AG20443 (cell line): ENCODE data around the gene SRP19.
"Not testable (repeated sequence)": the region's sequence is repeated elsewhere in the genome, so short reads cannot be mapped to it uniquely, and the experiment has no call there.

Experiments used
- DNase-seq: peaks from one replicate; pipeline ENCODE4 v3.0.0; 2012; ENCODE audit warnings: low spot score, mixed read lengths

Gene SRP19

DNA sequence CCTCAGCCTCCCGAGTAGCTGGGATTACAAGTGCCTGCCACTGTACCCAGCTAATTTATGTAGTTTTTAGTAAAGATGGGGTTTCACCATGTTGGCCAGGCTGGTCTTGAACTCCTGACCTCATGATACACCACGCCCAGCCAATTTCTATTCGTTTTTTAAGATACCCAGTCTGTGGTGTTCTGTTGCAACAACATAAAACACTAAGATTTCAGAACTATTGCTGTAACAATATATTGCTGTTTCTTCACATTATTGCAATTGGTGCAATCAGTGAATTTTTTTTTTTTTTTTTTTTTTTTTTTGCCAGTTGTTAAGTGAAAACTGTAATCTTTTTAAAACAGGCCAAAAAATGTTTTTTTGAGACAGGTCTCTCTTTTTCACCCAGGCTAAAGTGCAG lies 9.9 kb downstream of the SRP19 start:
- no peak for DNase-seq

DNA sequence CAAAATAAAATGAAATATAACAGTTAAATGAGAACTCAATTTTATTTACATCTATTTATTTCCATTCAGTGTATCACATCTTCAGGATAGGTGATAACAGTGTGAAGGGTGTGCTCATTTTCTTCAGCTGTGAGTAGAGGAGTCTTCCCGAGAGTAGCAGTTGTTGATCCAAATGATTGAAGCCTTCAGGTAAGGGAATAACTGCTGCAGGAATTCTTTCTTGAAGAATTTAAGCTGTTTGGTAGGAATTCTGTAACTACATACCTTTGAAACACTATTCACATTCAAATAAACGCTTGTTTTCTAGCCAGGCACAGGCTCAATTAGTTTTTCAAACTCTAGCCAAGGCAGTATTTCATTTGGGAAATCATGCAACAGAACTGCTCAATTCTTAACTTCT lies 15.3 kb downstream of the SRP19 start:
- no peak for DNase-seq

DNA sequence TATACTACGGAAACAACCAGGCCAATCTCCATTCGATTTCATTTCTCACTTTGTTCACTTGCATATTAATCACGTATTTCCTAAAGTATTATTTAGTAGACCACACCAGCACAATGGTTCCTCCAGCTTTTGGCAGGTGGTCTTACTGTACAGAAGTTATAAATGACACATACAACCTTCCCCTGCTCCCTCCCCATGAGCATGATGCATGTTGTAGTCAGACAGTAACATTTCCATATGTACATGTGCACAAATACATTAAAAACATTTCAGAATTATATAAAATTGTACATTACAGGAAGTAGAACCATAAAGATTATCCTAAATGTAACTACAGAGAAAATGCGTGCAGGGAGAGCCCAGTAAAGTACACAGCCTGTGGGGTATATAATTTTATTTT lies 17.0 kb downstream of the SRP19 start:
- no peak for DNase-seq

DNA sequence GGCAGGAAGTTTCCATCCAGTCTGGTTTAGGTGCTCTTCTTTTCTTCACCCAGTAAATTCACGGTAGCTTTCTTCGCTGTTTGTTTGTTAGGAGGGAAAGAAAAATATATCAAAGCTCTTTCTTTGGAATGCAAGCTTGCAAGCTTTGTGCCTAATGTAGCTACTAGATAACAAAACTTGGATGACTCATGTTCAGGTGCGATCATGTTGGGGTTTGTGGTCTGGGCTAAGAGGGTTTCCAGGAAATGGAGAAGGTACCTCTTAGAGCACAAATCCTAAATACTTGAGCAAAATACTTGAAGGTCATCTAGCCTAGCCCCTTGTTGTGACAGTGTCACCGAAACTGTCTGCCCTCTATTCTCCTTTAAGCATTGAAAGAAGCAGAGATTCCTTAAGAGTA lies 17.7 kb downstream of the SRP19 start:
- no peak for DNase-seq

DNA sequence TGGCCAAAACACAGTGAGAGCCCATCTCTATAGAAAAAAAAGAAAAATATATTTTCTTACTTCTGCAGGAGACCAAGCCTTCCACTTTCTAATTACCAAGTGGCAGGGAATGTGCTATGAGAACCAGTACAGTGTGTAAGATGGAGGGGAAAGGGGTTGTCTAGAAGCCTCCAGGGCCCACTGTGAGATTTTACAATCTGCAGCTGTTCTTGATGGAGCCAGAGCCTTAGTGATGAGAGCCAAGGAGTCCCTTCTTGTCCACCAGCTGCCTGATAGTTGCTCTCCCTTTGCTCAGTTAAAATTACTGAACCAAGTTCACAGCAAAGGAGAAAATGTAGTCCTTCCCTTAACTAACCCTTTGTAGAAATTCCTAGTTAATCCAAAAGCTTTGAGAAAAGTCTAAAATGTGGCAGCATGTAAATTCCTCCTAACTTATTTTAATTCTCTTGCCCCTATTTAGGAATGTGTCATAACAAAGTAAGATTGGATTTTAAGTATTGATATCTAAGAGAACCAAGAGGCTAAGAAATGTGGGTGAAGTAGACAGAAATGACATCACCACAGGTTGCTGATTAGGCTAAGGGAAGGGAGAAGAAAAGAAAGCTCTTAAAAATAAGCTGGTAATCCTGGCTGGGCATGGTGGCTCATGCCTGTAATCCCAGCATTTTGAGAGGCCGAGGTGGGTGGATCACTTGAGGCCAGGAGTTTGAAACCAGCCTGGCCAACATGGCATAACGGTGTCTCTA lies 19.3 kb downstream of the SRP19 start:
- DNase-seq, result no peak

DNA sequence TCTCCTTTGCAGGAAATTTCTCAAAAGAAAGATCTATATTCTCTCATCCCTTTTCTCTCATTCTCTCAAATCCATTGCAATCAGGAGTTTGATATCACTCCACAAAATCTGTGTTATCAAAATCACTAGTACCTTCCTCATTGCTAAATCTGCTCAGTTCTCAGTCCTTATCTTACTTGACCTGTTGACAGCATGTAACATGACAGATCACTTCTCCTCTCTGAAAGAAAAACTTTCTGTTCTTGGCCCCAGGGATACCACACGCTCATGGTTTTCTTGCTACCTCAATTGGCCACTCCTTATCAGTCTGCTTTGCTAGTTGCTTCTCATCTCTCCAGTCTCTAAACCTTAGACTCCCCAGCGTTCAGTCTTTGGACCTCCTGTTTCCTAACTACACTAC lies 22.1 kb downstream of the SRP19 start:
- no peak for DNase-seq

DNA sequence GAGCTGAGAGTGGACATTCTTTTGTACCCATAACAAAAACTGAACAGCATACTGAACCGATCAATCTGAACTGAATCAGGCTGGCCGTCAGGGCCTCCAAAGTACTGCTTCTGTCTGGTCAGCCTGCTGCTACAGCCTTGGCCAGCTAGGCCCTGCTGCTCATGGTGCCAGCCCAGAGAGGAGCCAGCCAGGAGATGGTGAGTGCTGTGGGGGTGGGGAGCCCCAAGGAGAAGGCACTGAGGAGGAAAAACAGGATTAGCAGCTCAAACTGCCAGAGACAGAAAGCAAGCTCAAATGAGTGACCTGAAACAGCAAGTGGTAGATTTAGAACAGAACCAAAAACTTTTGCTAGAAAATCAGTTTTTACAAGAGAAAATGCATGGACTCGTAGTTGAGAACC lies 23.9 kb downstream of the SRP19 start:
- DNase-seq, result no peak

DNA sequence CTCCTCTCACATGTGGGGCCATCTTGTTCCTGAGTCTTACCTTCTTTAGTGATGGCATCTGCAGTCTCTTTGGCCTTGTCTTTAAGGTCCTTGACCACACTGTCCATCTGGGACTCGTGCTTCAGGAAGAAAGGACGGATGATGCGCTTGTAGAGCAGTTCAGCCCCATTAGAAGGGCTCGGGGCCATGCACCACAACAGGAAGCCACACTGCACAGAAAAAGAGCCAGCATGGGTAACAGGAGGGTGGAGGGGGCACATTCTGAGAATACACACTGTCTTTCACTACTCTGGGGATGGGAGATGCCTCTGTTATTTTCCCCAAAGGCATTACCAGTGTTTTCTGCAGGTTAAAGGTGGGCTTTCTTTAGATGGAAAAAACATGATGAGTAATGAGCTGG lies 25.9 kb downstream of the SRP19 start:
- no peak for DNase-seq

DNA sequence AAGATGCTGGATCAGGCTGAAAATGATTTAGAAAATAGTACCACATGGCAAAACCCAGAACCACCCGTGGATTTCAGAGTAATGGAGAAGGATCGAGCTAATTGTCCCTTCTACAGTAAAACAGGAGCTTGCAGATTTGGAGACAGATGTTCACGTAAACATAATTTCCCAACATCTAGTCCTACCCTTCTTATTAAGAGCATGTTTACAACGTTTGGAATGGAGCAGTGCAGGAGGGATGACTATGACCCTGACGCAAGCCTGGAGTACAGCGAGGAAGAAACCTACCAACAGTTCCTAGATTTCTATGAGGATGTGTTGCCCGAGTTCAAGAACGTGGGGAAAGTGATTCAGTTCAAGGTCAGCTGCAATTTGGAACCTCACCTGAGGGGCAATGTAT lies 31.0 kb downstream of the SRP19 start:
- not testable (repeated sequence) for DNase-seq

DNA sequence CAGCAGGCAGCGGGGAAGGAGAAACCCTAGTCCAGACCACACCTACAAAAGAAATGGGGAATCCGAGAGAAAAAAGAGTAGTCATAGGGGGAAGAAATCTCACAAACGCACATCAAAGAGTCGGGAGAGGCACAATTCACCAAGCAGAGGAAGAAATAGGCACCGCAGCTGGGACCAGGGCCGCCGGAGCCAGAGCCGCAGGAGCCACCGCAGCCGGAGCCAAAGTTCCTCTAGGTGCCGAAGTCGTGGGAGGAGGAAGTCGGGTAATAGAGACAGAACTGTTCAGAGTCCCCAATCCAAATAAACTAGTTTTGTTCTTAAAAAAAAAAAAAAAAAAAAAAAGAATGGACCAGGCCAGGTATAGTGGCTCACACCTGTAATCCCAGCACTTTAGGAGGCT lies 31.7 kb downstream of the SRP19 start:
- DNase-seq, result no peak

DNA sequence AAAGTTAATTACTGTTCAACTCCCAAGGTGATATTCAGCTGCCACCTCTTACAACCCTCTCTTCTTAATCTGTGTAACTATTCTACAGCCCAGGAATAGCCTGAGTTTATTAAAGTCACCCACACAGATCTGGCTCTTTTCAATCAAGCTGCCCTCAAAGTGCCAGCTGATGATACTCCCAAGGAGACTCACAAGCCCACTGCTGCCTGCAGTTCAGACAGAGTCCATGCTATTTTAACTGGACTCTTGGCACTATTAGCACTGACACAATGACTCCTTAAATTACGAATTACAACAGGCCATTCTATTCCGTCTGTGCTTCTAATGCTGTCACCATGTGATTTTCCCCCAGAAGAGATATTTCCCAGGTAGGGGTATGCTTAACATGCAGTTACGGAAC lies 34.6 kb downstream of the SRP19 start:
- DNase-seq, result no peak

DNA sequence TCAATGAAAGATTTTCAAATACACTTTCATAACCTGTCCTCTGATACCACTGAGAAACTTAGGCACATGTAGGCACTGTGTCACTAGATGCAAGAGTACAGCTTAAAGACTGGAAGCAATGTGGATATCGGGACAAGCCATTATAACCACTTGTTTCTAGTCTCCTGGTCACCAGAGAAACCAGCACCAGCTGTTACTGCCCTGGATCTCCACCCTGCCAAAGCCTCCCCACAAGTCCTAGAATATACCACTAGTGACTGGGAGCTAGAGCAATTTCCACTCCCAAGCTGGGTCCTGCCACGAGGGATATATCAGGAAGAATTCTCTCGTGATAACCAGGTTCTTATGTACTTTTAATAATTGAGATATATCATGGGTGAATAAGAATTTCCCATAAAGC lies 41.5 kb downstream of the SRP19 start:
- no peak for DNase-seq

DNA sequence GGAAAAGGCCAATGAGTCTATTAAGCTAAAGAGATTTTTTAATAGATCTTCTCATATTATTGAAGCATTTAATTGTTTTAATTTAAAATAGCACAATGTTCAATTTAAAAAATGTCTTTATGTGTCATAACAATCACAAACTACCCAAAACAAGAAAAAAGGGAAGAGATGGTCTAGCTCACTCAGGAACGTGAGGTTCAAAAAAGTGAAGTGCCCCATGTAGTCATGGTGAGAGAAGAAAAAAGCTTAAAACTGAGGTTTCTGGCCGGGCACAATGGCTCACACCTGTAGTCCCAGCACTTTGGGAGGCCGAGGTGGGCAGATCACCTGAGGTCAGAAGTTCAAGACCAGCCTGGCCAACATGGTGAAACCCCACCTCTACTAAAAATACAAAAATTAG lies 43.9 kb downstream of the SRP19 start:
- not testable (repeated sequence) for DNase-seq

DNA sequence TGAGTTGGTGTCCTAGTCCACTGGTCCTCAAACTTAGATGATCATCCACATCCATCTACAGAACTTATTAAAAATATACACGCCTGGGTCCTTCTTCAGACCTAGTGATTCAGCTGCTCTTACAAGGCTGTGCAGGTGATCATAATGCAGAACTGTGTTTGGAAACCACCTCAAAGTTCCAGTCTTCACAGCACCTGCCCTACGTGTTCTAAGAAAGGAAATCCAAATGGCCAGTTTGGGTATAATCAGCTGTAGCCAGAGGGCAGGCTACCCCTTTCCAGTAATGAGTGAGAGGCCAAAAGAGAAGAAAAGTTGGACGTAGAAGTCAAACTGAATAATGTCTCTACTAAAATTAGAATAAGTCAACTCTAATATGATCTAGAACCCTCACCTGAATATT lies 45.5 kb downstream of the SRP19 start:
- DNase-seq, result no peak

DNA sequence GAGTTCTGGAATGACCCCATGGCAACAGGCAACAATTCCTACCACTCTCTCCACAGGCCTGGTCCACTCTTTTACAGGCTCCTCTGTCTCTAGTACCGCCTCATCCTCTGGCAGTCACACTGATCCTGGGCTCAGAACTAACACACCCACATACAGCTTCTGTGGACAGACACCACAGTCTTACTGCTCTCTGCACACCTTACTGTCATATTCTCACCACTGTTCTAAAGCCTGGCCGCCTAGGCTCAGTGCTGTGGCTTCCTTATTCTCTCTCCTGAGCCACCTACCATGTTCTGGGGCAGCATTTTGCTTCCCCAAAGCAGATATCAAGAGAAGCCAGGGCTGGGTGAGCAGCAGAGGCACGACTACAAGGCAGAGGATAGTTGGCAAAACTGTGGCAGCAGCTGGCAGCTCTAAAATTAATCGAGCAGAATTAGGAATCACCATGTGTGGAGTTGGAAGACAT lies 46.1 kb downstream of the SRP19 start:
- no peak for DNase-seq

DNA sequence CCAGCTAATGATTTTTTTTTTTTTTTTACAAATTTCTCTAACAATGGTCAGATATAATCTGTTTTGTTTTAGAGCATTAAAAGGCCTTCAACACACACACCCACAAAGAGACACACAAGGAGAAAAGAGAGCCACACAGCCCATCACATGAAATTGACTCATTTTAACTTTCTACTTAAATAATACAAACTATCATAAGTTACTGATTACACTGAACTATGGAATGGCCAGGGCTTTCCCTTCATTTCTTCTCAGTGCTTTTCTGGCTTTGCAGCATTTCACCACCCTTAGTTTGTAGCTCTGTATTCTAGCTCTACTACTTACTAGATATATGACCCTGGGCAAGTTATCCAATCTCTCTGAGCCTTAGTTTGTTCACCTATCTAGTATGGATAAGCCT lies 47.8 kb downstream of the SRP19 start:
- no peak for DNase-seq

DNA sequence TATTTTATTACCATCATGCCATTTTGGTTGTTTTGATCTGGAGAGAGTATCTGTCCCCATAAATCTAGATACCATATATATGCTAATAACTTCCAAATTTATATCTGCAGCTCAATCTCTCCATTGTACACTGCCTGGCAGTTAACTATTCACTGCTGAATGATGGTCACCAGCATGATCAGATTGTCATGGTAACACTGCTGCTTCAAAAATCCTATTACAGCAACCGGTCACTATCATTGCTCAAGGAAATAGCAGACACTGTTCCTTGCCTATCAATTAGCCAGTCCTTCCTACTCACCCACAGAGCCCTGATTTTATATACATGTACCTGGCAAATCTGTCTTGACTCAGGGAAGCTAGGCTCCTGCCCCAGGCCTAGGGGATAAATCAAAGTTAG lies 49.4 kb downstream of the SRP19 start:
- DNase-seq, result no peak

DNA sequence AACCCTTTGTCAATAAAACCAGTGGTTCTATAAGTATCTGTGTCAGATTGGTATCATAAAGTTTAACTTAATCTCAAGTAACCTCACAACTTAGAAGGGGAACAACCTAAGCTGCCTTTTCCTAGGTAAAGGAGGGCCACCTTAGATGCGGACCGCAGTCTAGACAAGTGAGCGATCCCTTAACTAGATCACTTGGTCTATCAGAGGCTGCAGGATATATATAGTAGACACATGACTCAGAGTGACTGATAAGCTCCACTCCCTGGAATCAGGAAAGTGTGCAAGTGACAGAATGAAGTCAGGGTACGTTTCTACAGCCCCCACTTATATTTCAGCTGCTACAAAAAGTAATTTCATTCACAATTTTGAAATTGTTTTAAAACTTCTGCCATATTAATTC lies 53.5 kb downstream of the SRP19 start:
- DNase-seq, result no peak

DNA sequence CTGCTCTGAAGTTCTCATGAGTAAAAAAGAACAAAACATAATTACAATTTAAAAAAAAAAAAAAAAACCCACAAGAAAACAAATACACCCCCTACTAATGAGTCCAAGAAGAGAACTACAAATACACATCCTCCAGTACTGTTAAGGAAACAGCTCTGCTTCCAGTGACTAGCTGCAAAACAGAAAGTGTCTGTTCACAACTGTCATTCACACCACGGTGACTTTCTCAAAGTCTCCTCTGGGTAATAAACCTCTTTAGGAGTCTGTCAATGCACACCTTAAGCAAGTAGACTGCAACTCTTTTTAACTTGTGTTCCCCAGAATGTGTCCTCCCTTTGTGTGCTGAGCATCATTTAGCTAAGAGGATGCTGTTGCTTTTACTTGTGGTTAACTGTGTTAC lies 54.7 kb downstream of the SRP19 start:
- DNase-seq, result no peak

DNA sequence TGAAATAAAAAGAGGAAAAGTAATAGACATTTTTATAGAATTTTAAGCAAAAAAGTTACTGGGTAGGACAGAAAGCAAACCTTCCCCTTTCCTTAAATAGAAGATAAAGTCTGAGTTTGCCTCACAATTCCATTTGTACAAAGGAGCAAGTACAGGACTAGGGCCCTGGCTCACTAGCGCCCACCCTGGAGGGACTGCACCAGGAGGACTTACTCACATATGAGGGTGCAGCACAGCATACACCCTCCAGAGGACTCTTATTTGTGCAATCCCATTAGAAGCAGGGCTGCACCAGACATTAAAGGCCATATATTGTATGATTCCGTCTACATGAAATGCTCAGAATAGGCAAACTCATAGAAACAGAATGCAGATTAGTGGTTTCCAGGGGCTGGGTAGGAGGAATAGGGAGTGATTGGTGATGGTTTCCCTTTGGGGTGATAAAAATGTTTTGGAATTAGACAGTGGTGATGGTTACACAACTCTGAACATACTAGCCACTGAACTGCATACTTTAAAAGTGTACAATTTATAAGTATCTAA lies 56.4 kb downstream of the SRP19 start:
- no peak for DNase-seq

DNA sequence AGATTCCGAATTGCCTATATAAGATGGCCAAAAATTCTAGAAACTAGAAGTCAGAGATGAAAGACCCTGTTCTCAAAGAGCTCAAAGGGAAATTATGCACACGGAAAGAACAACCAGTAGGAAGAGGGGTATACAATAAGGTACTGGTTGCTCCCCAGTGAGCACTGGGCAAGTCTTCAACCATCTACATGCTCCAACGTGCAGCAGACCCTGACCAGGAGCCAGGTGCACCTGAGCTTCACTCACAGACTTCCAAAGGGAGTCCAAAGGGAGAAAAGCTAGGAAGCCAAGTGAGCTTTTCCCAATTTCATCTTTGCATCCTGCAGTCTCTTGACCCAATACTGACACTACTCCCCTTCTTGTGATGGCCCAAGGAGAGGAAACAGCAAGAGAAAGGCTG lies 57.0 kb downstream of the SRP19 start:
- no peak for DNase-seq

DNA sequence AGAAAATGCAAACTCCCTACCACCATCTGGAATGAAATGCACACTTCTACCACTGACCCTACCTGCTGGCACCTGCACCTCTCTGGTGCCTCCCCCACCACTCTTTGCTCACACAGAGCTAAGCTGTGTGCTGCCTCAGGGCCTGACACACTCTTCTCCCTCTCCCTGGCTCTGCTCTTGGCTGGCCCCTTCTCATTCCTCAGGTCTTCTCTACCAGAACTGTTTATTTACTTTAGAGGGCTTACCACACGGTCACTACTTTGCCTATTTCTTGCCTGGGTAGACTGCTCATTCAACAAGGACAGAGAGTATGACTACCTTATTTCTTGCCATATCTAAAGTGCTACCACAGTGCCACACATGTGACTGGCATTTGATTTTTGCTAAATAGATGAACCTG lies 57.6 kb downstream of the SRP19 start:
- DNase-seq, result no peak
